IMR-90 (cell line): ENCODE data around the gene DMRT2. TPM values are rescaled to one million over a fixed set of nuclear protein-coding genes. Genes with fewer than 3 reads are reported as not detected.

Experiments used
- ATAC-seq: fragments of 200-7000 bp; cut with Tn5 transposase; 2 replicates; pipeline ENCODE4 v1.9.1; 2020; ENCODE audit warnings: low read depth, mild to moderate bottlenecking, moderate library complexity
- BruUV-seq: library from RNA; stranded (reverse); fragments of 400-500 nt; replicated peaks from 2 replicates; lab custom pipeline; 2021; lab: Mats Ljungman, UMichigan
- CTCF ChIA-PET: fragments of 300-600 bp; formaldehyde crosslinking; extraction: SDS; loops from one replicate; lab custom pipeline; 2021; ENCODE audit warnings: antibody characterized with exemption; lab: Yijun Ruan, JAX
- POLR2A ChIA-PET: fragments of 300-600 bp; sonication (Branson Sonifier 250); formaldehyde crosslinking; loops from one replicate; lab custom pipeline; 2022; ENCODE audit warnings: antibody characterized with exemption; ENCODE audit not compliant: unreplicated experiment; lab: Charles Lee
- DNase-seq: peaks from one replicate; pipeline ENCODE4 v3.0.0; 2013
- H2AFZ ChIP-seq: replicated peaks from 2 replicates; pipeline ENCODE3; 2013; ENCODE audit warnings: low read length, mild to moderate bottlenecking; ENCODE audit not compliant: poor library complexity
- H2AK5ac ChIP-seq: 2 replicates; pipeline ENCODE4 v1.6.1; 2013; ENCODE audit warnings: low read depth, low read length, inconsistent platforms
- H2AK9ac ChIP-seq: replicated peaks from 2 replicates; pipeline ENCODE3; 2013; ENCODE audit warnings: mild to moderate bottlenecking, low read depth, low read length, moderate library complexity; ENCODE audit not compliant: poor library complexity
- H2BK120ac ChIP-seq: 2 replicates; pipeline ENCODE4 v1.6.1; 2013; ENCODE audit warnings: low read depth, low read length, inconsistent platforms
- H2BK15ac ChIP-seq: 3 replicates; pipeline ENCODE4 v1.6.1; 2013; ENCODE audit warnings: low read depth, low read length, inconsistent platforms
- H2BK20ac ChIP-seq: 2 replicates; pipeline ENCODE4 v1.6.1; 2013; ENCODE audit warnings: low read depth, mild to moderate bottlenecking, inconsistent platforms, low read length, moderate library complexity
- H2BK5ac ChIP-seq: 2 replicates; pipeline ENCODE4 v1.6.1; 2013; ENCODE audit warnings: mild to moderate bottlenecking, low read depth, low read length, inconsistent platforms; ENCODE audit not compliant: poor library complexity, severe bottlenecking
- H3K14ac ChIP-seq: replicated peaks from 2 replicates; pipeline ENCODE4 v1.6.1; 2013; ENCODE audit warnings: low read depth, low read length, inconsistent platforms
- H3K18ac ChIP-seq: 2 replicates; pipeline ENCODE4 v1.6.1; 2013; ENCODE audit warnings: low read depth, low read length, control low read depth
- H3K23ac ChIP-seq: 2 replicates; pipeline ENCODE4 v1.6.1; 2013; ENCODE audit warnings: low read depth, low read length, inconsistent platforms
- H3K27ac ChIP-seq: 2 replicates; pipeline ENCODE4 v1.5.1; 2013; ENCODE audit warnings: mild to moderate bottlenecking, control low read depth, low read length; ENCODE audit not compliant: insufficient read depth
- H3K27me3 ChIP-seq: 2 replicates; pipeline ENCODE4 v1.6.1; 2013; ENCODE audit warnings: low read length; ENCODE audit not compliant: control insufficient read depth, insufficient read depth
- H3K36me3 ChIP-seq: 2 replicates; pipeline ENCODE4 v1.6.1; 2013; ENCODE audit warnings: low read length, mixed read lengths; ENCODE audit not compliant: control insufficient read depth, insufficient read depth
- H3K4ac ChIP-seq: 2 replicates; pipeline ENCODE4 v1.6.1; 2013; ENCODE audit warnings: low read depth, low read length, inconsistent platforms
- H3K4me1 ChIP-seq: 2 replicates; pipeline ENCODE4 v1.6.1; 2013; ENCODE audit warnings: low read length, mixed read lengths; ENCODE audit not compliant: control insufficient read depth, insufficient read depth
- H3K4me2 ChIP-seq: 2 replicates; pipeline ENCODE4 v1.6.1; 2013; ENCODE audit warnings: low read depth, mild to moderate bottlenecking, control low read depth, low read length, moderate library complexity
- H3K4me3 ChIP-seq: 2 replicates; pipeline ENCODE4 v1.5.1; 2013; ENCODE audit warnings: low read depth, mild to moderate bottlenecking, control low read depth, low read length, moderate library complexity; ENCODE audit not compliant: insufficient read depth
- H3K56ac ChIP-seq: 2 replicates; pipeline ENCODE4 v1.6.1; 2013; ENCODE audit warnings: low read length, inconsistent platforms; ENCODE audit not compliant: insufficient read depth; ENCODE audit errors: extremely low read depth
- H3K79me1 ChIP-seq, 2 experiments: 2 replicates each; pipeline ENCODE4 v1.6.1; 2013; ENCODE audit warnings: low read length in 2 of 2, inconsistent platforms in 1 of 2, low read depth in 1 of 2
- H3K9ac ChIP-seq: 2 replicates; pipeline ENCODE4 v1.6.1; 2013; ENCODE audit warnings: low read depth, low read length, control low read depth
- H3K9me1 ChIP-seq: 2 replicates; pipeline ENCODE4 v1.6.1; 2013; ENCODE audit warnings: low read length, inconsistent platforms; ENCODE audit not compliant: insufficient read depth
- H3K9me3 ChIP-seq: 2 replicates; pipeline ENCODE4 v1.6.1; 2013; ENCODE audit warnings: low read length; ENCODE audit not compliant: control insufficient read depth, insufficient read depth
- H4K20me1 ChIP-seq: 2 replicates; pipeline ENCODE4 v1.6.1; 2013; ENCODE audit warnings: low read length, inconsistent platforms; ENCODE audit not compliant: insufficient read depth
- H4K5ac ChIP-seq: 2 replicates; pipeline ENCODE4 v1.6.1; 2013; ENCODE audit warnings: mild to moderate bottlenecking, low read depth, low read length, control low read depth
- H4K8ac ChIP-seq, 2 experiments: 2 replicates each; pipeline ENCODE4 v1.6.1; 2013; ENCODE audit warnings: low read depth in 2 of 2, low read length in 2 of 2, control low read depth in 1 of 2, inconsistent platforms in 1 of 2
- H4K91ac ChIP-seq: 2 replicates; pipeline ENCODE4 v1.6.1; 2013; ENCODE audit warnings: low read depth, low read length, inconsistent platforms; ENCODE audit not compliant: insufficient read depth
- BHLHE40 ChIP-seq: fragments of 150-350 bp; IDR thresholded peaks from 2 replicates; pipeline ENCODE4 v1.6.1; 2016; ENCODE audit warnings: mild to moderate bottlenecking, low read depth, low read length
- CHD1 ChIP-seq: IDR thresholded peaks from 2 replicates; pipeline ENCODE4 v1.6.1; 2012; ENCODE audit warnings: low read depth, low read length, improper control_type of control experiment
- CTCF ChIP-seq: conservative IDR thresholded peaks from 2 replicates; pipeline ENCODE4 v1.5.1; 2012; ENCODE audit warnings: mild to moderate bottlenecking, low read depth, low read length, improper control_type of control experiment
- FOS ChIP-seq: fragments of 150-350 bp; IDR thresholded peaks from 2 replicates; pipeline ENCODE4 v1.6.1; 2016; ENCODE audit warnings: low read depth, low read length
- MAFK ChIP-seq: IDR thresholded peaks from 2 replicates; pipeline ENCODE4 v1.6.1; 2012; ENCODE audit warnings: low read depth, low read length, improper control_type of control experiment
- MAZ ChIP-seq: IDR thresholded peaks from 2 replicates; pipeline ENCODE4 v1.6.1; 2012; ENCODE audit warnings: low read depth, mild to moderate bottlenecking, low read length, improper control_type of control experiment, moderate library complexity, borderline replicate concordance
- MXI1 ChIP-seq: IDR thresholded peaks from 2 replicates; pipeline ENCODE4 v1.6.1; 2012; ENCODE audit warnings: low read depth, mild to moderate bottlenecking, low read length, moderate library complexity, borderline replicate concordance
- NFE2L2 ChIP-seq: fragments of 150-350 bp; IDR thresholded peaks from 2 replicates; pipeline ENCODE4 v1.6.1; 2016; ENCODE audit warnings: low read depth, mild to moderate bottlenecking, low read length
- RCOR1 ChIP-seq: IDR thresholded peaks from 2 replicates; pipeline ENCODE4 v1.6.1; 2012; ENCODE audit warnings: mild to moderate bottlenecking, low read length, improper control_type of control experiment; ENCODE audit not compliant: insufficient replicate concordance
- SMC3 ChIP-seq: fragments of 150-350 bp; IDR thresholded peaks from 2 replicates; pipeline ENCODE4 v1.6.1; 2016; ENCODE audit warnings: low read depth, mild to moderate bottlenecking, antibody characterized with exemption, low read length, moderate library complexity
- WGBS, 2 experiments: methylation state at CpG; one replicate each; pipeline versions ENCODE4 v1.1.5 to v1.1.7; 2013; ENCODE audit warnings: missing lambda C conversion rate in 2 of 2; ENCODE audit not compliant: insufficient read length in 1 of 2; ENCODE audit errors: extremely low coverage in 2 of 2; 5-methylcytosine and 5-hydroxymethylcytosine counted together
- dilution Hi-C: fragments of 300-500 bp; cut with HindIII; formaldehyde crosslinking; loops from one replicate; pipeline ENCODE4 v1.14.3; 2018; ENCODE audit warnings: low sequenced_read_pairs; ENCODE audit not compliant: unreplicated experiment
- in situ Hi-C: fragments of 300-500 bp; cut with MboI; formaldehyde crosslinking; loops from 3 replicates; pipeline ENCODE4 v1.14.3; 2019; ENCODE audit warnings: low sequenced_read_pairs, inconsistent platforms, mixed read lengths
- intact Hi-C: fragments of 100-400 bp; cut with micrococcal nuclease; formaldehyde crosslinking; loops from 2 replicates; pipeline ENCODE4 v1.10.0; 2022
- polyA plus RNA-seq, 3 experiments: library from polyadenylated mRNA; depleted of rRNA; stranded (reverse); fragments of >200 nt; gene quantifications; 2 replicates each; pipeline ENCODE4 v1.2.3, GENCODE V29; 2012; ENCODE audit warnings: low replicate concordance in 1 of 3
- total RNA-seq: library from RNA; depleted of rRNA; stranded (reverse); fragments of >200 nt; gene quantifications from 2 replicates; pipeline ENCODE4 v1.2.3, GENCODE V29; 2012
- TF ChIP-seq, protein P1 (sequence below): fragments of 150-350 bp; IDR thresholded peaks from 2 replicates; pipeline ENCODE4 v1.6.1; 2016; ENCODE audit warnings: low read depth, mild to moderate bottlenecking, low read length, moderate library complexity, borderline replicate concordance

The DMRT2 gene
- total and polyA plus RNA-seq, 2 of the 4 experiments (the other 2 are of a cell fraction), result not detected

- dilution Hi-C loops, result no loop called here
- Histone ChIP-seq H4K5ac (no peak overlapping the region), H2BK5ac (no peak overlapping the region), H3K79me1 (no peaks in the 10 kb centered on the region), H4K8ac (no peak overlapping the region), H2BK15ac (no peak overlapping the region), H4K20me1 (no peaks in the 10 kb centered on the region), H2AFZ (no peak overlapping the region), H3K14ac (no peak overlapping the region), H3K23ac (no peak overlapping the region), H3K18ac (no peak overlapping the region), H3K36me3 (no peaks in the 10 kb centered on the region), H2BK20ac (no peak overlapping the region), H3K4me1 (no peaks in the 10 kb centered on the region), H3K4ac (no peak overlapping the region), H2AK5ac (no peak overlapping the region), H2AK9ac (no peak overlapping the region), H2BK120ac (no peak overlapping the region), H3K56ac (no peak overlapping the region), H3K4me3 (no peak overlapping the region), H3K27me3 (no peaks in the 10 kb centered on the region), H3K4me2 (no peak overlapping the region), H3K9ac (no peak overlapping the region), H4K91ac (no peak overlapping the region), H3K9me3 (no peaks in the 10 kb centered on the region), H3K9me1 (no peaks in the 10 kb centered on the region), H3K27ac (no peak overlapping the region)
- no peak for ATAC-seq
- no peak for DNase-seq
- in situ Hi-C loops, result no loop called here
- CTCF ChIA-PET, result no interaction called here
- BruUV-seq, result no TSS peak
- intact Hi-C loops, result no loop called here
- WGBS, 2 experiments, result 7% methylated on average over 3 of the region's 14 CpGs; no CpG with 5 or more reads in 1 of the 2 experiments
- TF ChIP-seq MAFK (no peak), RCOR1 (no peak), BHLHE40 (no peak), NFE2L2 (no peak), MXI1 (no peak), SMC3 (no peak), CTCF (no peak), MAZ (no peak), CHD1 (no peak), FOS (no peak)
- TF ChIP-seq, protein P1, sequence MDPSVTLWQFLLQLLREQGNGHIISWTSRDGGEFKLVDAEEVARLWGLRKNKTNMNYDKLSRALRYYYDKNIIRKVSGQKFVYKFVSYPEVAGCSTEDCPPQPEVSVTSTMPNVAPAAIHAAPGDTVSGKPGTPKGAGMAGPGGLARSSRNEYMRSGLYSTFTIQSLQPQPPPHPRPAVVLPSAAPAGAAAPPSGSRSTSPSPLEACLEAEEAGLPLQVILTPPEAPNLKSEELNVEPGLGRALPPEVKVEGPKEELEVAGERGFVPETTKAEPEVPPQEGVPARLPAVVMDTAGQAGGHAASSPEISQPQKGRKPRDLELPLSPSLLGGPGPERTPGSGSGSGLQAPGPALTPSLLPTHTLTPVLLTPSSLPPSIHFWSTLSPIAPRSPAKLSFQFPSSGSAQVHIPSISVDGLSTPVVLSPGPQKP, result no peak
- POLR2A ChIA-PET, result no interaction called here
These were observed 18.1 kb upstream of the DMRT2 start for GRCh38 chr9:1031951-1032601.
